ENCODE measurements around the gene RAP2B. TPM values are rescaled to one million over a fixed set of nuclear protein-coding genes. Genes with fewer than 3 reads are reported as not detected.
A peak's percentile ranks its signal among the peaks of the same experiment; 100 is the strongest.

RAP2B gene
- total and polyA plus RNA-seq, 2 of the 13 experiments (the other 11 are each of a cell fraction or from before 2014, with no cell fraction given) = 6.4 to 7.1 TPM

GRCh38 chr3:153138276-153139210 is 23.5 kb upstream of the RAP2B start (continued):
- TF ChIP-seq KLF9 (CRISPR knock-in tag; IDR thresholded peaks at IDR 0.05; ENCODE audit: low read depth) = 0 out of 2 replicates have a peak, but pooled peaks have one; percentile 21
- TF ChIP-seq TGIF2 (CRISPR knock-in tag; IDR thresholded peaks at IDR 0.05) = peak; percentile 81
- TF ChIP-seq, protein P1, sequence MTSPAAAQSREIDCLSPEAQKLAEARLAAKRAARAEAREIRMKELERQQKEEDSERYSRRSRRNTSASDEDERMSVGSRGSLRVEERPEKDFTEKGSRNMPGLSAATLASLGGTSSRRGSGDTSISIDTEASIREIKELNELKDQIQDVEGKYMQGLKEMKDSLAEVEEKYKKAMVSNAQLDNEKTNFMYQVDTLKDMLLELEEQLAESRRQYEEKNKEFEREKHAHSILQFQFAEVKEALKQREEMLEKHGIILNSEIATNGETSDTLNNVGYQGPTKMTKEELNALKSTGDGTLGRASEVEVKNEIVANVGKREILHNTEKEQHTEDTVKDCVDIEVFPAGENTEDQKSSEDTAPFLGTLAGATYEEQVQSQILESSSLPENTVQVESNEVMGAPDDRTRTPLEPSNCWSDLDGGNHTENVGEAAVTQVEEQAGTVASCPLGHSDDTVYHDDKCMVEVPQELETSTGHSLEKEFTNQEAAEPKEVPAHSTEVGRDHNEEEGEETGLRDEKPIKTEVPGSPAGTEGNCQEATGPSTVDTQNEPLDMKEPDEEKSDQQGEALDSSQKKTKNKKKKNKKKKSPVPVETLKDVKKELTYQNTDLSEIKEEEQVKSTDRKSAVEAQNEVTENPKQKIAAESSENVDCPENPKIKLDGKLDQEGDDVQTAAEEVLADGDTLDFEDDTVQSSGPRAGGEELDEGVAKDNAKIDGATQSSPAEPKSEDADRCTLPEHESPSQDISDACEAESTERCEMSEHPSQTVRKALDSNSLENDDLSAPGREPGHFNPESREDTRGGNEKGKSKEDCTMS (CRISPR knock-in tag; conservative IDR thresholded peaks at IDR 0.05) = no peak
- TF ChIP-seq ZBTB7A (CRISPR knock-in tag; IDR thresholded peaks at IDR 0.05) = no peak
- no peak for TF ChIP-seq ZNF660 (CRISPR knock-in tag; IDR thresholded peaks at IDR 0.05; ENCODE audit: borderline replicate concordance, low read depth)
- no peak for TF ChIP-seq SIN3A (IDR thresholded peaks at IDR 0.05; ENCODE audit: borderline replicate concordance, low read depth, low read length)
- TF ChIP-seq RARA (CRISPR knock-in tag; IDR thresholded peaks at IDR 0.05) = peak; percentile 85
- TF ChIP-seq NR2F6 (IDR thresholded peaks at IDR 0.05) = 0 out of 2 replicates have a peak, but pooled peaks have one; percentile 15
- TF ChIP-seq NR2F6 (CRISPR knock-in tag; IDR thresholded peaks at IDR 0.05) = peak; percentile 24; the same call in 1 of the 2 replicates
- peak; percentile 98 for TF ChIP-seq FOXK1 (CRISPR knock-in tag; IDR thresholded peaks at IDR 0.05; ENCODE audit: borderline replicate concordance, low read depth)
- TF ChIP-seq, protein P2, sequence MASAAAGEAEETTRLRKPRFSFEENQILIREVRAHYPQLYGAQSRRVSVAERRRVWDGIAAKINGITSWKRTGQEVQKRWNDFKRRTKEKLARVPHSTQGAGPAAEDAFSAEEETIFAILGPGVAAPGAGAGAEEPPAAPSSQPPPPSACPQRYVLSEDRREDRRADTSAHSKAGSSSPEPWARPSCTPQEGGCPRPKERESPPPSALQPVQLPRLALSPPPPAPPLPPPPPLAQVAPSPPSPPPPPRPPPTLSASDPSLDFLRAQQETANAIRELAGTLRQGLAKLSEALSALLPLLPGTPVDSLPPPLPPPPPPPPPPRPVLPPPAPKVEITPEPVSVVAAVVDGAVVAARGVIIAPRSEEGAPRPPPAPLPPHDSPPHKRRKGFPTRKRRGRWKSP (CRISPR knock-in tag; IDR thresholded peaks at IDR 0.05) = no peak
- no peak for TF ChIP-seq SALL2 (CRISPR knock-in tag; IDR thresholded peaks at IDR 0.05)
- no peak for TF ChIP-seq ZFY (CRISPR knock-in tag; IDR thresholded peaks at IDR 0.05)
- TF ChIP-seq ASH2L (IDR thresholded peaks at IDR 0.05; ENCODE audit: insufficient read length, low read depth, low read length) = peak; percentile 48
- TF ChIP-seq PLRG1 (conservative IDR thresholded peaks at IDR 0.05) = no peak
- TF ChIP-seq, protein P3, sequence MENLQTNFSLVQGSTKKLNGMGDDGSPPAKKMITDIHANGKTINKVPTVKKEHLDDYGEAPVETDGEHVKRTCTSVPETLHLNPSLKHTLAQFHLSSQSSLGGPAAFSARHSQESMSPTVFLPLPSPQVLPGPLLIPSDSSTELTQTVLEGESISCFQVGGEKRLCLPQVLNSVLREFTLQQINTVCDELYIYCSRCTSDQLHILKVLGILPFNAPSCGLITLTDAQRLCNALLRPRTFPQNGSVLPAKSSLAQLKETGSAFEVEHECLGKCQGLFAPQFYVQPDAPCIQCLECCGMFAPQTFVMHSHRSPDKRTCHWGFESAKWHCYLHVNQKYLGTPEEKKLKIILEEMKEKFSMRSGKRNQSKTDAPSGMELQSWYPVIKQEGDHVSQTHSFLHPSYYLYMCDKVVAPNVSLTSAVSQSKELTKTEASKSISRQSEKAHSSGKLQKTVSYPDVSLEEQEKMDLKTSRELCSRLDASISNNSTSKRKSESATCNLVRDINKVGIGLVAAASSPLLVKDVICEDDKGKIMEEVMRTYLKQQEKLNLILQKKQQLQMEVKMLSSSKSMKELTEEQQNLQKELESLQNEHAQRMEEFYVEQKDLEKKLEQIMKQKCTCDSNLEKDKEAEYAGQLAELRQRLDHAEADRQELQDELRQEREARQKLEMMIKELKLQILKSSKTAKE (CRISPR knock-in tag; IDR thresholded peaks at IDR 0.05; ENCODE audit: borderline replicate concordance) = no peak
- TF ChIP-seq PAWR (CRISPR knock-in tag; IDR thresholded peaks at IDR 0.05; ENCODE audit: borderline replicate concordance) = no peak
- no peak for TF ChIP-seq ZNF296 (CRISPR knock-in tag; conservative IDR thresholded peaks at IDR 0.05)
- no peak for TF ChIP-seq ZNF274 (CRISPR knock-in tag; IDR thresholded peaks at IDR 0.05)
- no peak for TF ChIP-seq ATRX (CRISPR knock-in tag; IDR thresholded peaks at IDR 0.05; ENCODE audit: borderline replicate concordance)
- TF ChIP-seq U2AF2 (IDR thresholded peaks at IDR 0.05; ENCODE audit: low read depth, low read length) = no peak
- no peak for TF ChIP-seq ZIK1 (CRISPR knock-in tag; IDR thresholded peaks at IDR 0.05; ENCODE audit: borderline replicate concordance, low read depth)
- TF ChIP-seq ZNF260 (CRISPR knock-in tag; IDR thresholded peaks at IDR 0.05; ENCODE audit: borderline replicate concordance, low read depth) = no peak
- TF ChIP-seq ZNF207 (IDR thresholded peaks at IDR 0.05; ENCODE audit: borderline replicate concordance) = no peak
